ENCODE results near the gene AMN1. TPM values are rescaled to one million over a fixed set of nuclear protein-coding genes. Genes with fewer than 3 reads are reported as not detected.

The AMN1 gene
- total RNA-seq, 1 experiment from 2014 or later: 9.6 TPM

DNA sequence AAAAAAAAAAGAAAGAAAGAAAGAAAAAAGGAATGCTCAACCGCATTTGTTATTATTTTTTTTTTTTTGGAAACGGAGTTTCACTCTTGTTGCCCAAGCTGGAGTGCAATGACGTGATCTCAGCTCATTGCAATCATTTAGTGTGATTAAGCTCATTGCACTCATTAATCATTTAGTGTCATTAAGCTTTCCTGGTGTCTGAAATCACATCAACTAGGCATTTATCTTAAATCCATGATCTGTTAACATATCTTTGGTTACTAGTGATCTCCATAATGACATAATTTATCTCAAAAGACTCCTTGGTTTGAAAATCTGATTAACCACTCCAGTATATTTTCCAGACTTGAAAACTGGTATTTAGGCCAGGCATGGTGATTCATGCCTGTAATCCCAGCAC is 43.0 kb downstream of the AMN1 start:
- Histone ChIP-seq H2BK120ac (ENCODE audit: low read depth, low read length, poor library complexity, severe bottlenecking) (no peak overlapping the region), H3K9me3 (ENCODE audit: control insufficient read depth, low read depth, low read length) (no peaks in the 10 kb centered on the region), H2AFZ (ENCODE audit: low read length) (no peak overlapping the region), H4K8ac (replicated peaks; ENCODE audit: insufficient read length, low read depth, low read length) (no peak overlapping the region), H3K23me2 (ENCODE audit: insufficient read length, low read depth, low read length, poor library complexity, severe bottlenecking) (no peaks in the 10 kb centered on the region), H3K56ac (ENCODE audit: insufficient read length, low read depth, low read length) (no peak overlapping the region), H4K91ac (ENCODE audit: insufficient read length, low read depth, low read length) (no peak overlapping the region), H3K79me1 (ENCODE audit: insufficient read depth, low read depth, low read length, poor library complexity, severe bottlenecking) (no peaks in the 10 kb centered on the region), H3K4ac (ENCODE audit: low read depth, low read length) (no peak overlapping the region), H4K5ac (ENCODE audit: insufficient read length, low read depth, low read length) (no peak overlapping the region), H2BK20ac (ENCODE audit: low read depth, low read length, poor library complexity, severe bottlenecking) (no peak overlapping the region), H3K27ac (ENCODE audit: insufficient read length, low read depth, low read length) (no peak overlapping the region), H2AK5ac (ENCODE audit: insufficient read length, low read length) (no peak overlapping the region), H3K4me2 (ENCODE audit: insufficient read depth, insufficient read length, low read length) (no peak overlapping the region), H3T11ph (ENCODE audit: low read length) (no peak overlapping the region), H3K9ac (ENCODE audit: extremely low read depth, insufficient read length, low read length) (no peak overlapping the region), H2BK15ac (ENCODE audit: low read depth, low read length) (no peak overlapping the region), H4K20me1 (ENCODE audit: control insufficient read depth, insufficient read depth, insufficient read length) (no peaks in the 10 kb centered on the region), H2BK12ac (ENCODE audit: insufficient read length, low read depth, low read length) (no peak overlapping the region), H3K18ac (ENCODE audit: insufficient read length, low read depth, low read length) (no peak overlapping the region), H3K27me3 (ENCODE audit: insufficient read depth, low read length) (no peaks in the 10 kb centered on the region), H3K14ac (ENCODE audit: insufficient read depth, low read length) (no peak overlapping the region), H2BK5ac (ENCODE audit: insufficient read length, low read length) (no peak overlapping the region), H3K4me1 (ENCODE audit: insufficient read depth, low read length) (no peaks in the 10 kb centered on the region), H3K79me2 (ENCODE audit: insufficient read depth, low read length) (no peaks in the 10 kb centered on the region), H3K23ac (ENCODE audit: insufficient read length, low read depth, low read length) (no peak overlapping the region)
- Mint-ChIP-seq H3K4me3 (no peak overlapping the region), H3K27ac (no peak overlapping the region), H3K36me3 (ENCODE audit: insufficient read depth in 1 of 3, low read depth in 3 of 3) (peaks cover 40 to 51% (median 50%) of the 10 kb centered on the region in 3 experiments), H3K4me1 (peaks cover 4 to 17% of the 10 kb centered on the region in 2 experiments; a peak in 3 of 4 replicates), H3K27me3 (ENCODE audit: low read depth) (no peaks in the 10 kb centered on the region), H3K9me3 (peaks cover 19 to 41% of the 10 kb centered on the region in 2 experiments)
- TF ChIP-seq, protein P1, sequence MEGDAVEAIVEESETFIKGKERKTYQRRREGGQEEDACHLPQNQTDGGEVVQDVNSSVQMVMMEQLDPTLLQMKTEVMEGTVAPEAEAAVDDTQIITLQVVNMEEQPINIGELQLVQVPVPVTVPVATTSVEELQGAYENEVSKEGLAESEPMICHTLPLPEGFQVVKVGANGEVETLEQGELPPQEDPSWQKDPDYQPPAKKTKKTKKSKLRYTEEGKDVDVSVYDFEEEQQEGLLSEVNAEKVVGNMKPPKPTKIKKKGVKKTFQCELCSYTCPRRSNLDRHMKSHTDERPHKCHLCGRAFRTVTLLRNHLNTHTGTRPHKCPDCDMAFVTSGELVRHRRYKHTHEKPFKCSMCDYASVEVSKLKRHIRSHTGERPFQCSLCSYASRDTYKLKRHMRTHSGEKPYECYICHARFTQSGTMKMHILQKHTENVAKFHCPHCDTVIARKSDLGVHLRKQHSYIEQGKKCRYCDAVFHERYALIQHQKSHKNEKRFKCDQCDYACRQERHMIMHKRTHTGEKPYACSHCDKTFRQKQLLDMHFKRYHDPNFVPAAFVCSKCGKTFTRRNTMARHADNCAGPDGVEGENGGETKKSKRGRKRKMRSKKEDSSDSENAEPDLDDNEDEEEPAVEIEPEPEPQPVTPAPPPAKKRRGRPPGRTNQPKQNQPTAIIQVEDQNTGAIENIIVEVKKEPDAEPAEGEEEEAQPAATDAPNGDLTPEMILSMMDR (conservative IDR thresholded peaks at IDR 0.05): no peak
- DNase-seq: no peak
- WGBS (ENCODE audit: extremely low coverage, insufficient read length, low lambda C conversion rate): no CpG with 5 or more reads among the region's 3 CpGs

Data from H9 (cell line).